DND-41 (cell line): ENCODE results near the gene HPS1.

Experiments used
- ATAC-seq: fragments of 200-7000 bp; cut with Tn5 transposase; 3 replicates; pipeline ENCODE4 v1.9.1; 2021; ENCODE audit warnings: low read depth; ENCODE audit not compliant: insufficient read depth
- DNase-seq: peaks from one replicate; pipeline ENCODE4 v3.0.0-alpha.2; 2020
- H2AFZ ChIP-seq: 2 replicates; pipeline ENCODE4 v1.6.0; 2012; ENCODE audit warnings: low read depth, low read length
- H3K27ac ChIP-seq: 2 replicates; pipeline ENCODE4 v1.5.1; 2012; ENCODE audit warnings: low read length, inconsistent platforms
- H3K27me3 ChIP-seq: fragments of 200-600 bp; sonication (generic); 2 replicates; pipeline ENCODE4 v1.6.0; 2012; ENCODE audit warnings: low read length, mild to moderate bottlenecking, inconsistent platforms; ENCODE audit not compliant: insufficient read depth, poor library complexity
- H3K36me3 ChIP-seq: 2 replicates; pipeline ENCODE4 v1.5.1; 2012; ENCODE audit warnings: low read length, inconsistent platforms; ENCODE audit not compliant: insufficient read depth
- H3K4me1 ChIP-seq: 2 replicates; pipeline ENCODE4 v1.5.1; 2012; ENCODE audit warnings: mild to moderate bottlenecking, low read length; ENCODE audit not compliant: insufficient read depth
- H3K4me2 ChIP-seq: 2 replicates; pipeline ENCODE4 v1.6.0; 2012; ENCODE audit warnings: mild to moderate bottlenecking, moderate library complexity, low read length, inconsistent platforms; ENCODE audit not compliant: insufficient read depth
- H3K4me3 ChIP-seq, 2 experiments: fragments of 200-600 bp in 1 of 2; shearing (Covaris generic) in 1 of 2; 2 replicates each; pipeline ENCODE4 v1.5.1; 2012 to 2016; ENCODE audit warnings: inconsistent platforms in 2 of 2, low read length in 2 of 2, mild to moderate bottlenecking in 2 of 2, low read depth in 1 of 2, moderate library complexity in 1 of 2
- H3K79me2 ChIP-seq: 2 replicates; pipeline ENCODE4 v1.6.0; 2012; ENCODE audit warnings: low read length, inconsistent platforms; ENCODE audit not compliant: insufficient read depth
- H3K9ac ChIP-seq: 2 replicates; pipeline ENCODE4 v1.6.0; 2012; ENCODE audit warnings: low read depth, mild to moderate bottlenecking, inconsistent platforms, low read length, moderate library complexity
- H3K9me3 ChIP-seq: 2 replicates; pipeline ENCODE4 v1.5.1; 2012; ENCODE audit warnings: low read length, moderate library complexity, mild to moderate bottlenecking, inconsistent platforms; ENCODE audit not compliant: insufficient read depth, severe bottlenecking
- H4K20me1 ChIP-seq: 2 replicates; pipeline ENCODE4 v1.6.0; 2012; ENCODE audit warnings: low read length; ENCODE audit not compliant: insufficient read depth
- EZH2 ChIP-seq: IDR thresholded peaks from 3 replicates; pipeline ENCODE4 v1.6.1; 2012; ENCODE audit warnings: borderline replicate concordance, low read depth, mild to moderate bottlenecking, moderate library complexity, low read length, inconsistent platforms; ENCODE audit not compliant: severe bottlenecking
- TF ChIP-seq, protein P1 (sequence below): IDR thresholded peaks from 2 replicates; pipeline ENCODE4 v1.5.1; 2012; ENCODE audit warnings: borderline replicate concordance, low read length, moderate library complexity, mild to moderate bottlenecking; ENCODE audit not compliant: poor library complexity, severe bottlenecking; ENCODE audit errors: extremely low read depth

HPS1 gene

GRCh38 chr10:98488669-98489430, 42.1 kb upstream of the HPS1 start:
- Histone ChIP-seq H3K79me2 (no peaks in the 10 kb centered on the region), H3K36me3 (no peaks in the 10 kb centered on the region), H2AFZ (no peak overlapping the region), H3K4me1 (no peaks in the 10 kb centered on the region), H3K4me2 (no peak overlapping the region), H3K27ac (no peak overlapping the region), H3K9me3 (no peaks in the 10 kb centered on the region), H3K9ac (no peak overlapping the region), H3K27me3 (no peaks in the 10 kb centered on the region), H3K4me3 (no peak overlapping the region), H4K20me1 (no peaks in the 10 kb centered on the region)
- ATAC-seq, result no peak
- no peak for DNase-seq
- TF ChIP-seq, protein P1, sequence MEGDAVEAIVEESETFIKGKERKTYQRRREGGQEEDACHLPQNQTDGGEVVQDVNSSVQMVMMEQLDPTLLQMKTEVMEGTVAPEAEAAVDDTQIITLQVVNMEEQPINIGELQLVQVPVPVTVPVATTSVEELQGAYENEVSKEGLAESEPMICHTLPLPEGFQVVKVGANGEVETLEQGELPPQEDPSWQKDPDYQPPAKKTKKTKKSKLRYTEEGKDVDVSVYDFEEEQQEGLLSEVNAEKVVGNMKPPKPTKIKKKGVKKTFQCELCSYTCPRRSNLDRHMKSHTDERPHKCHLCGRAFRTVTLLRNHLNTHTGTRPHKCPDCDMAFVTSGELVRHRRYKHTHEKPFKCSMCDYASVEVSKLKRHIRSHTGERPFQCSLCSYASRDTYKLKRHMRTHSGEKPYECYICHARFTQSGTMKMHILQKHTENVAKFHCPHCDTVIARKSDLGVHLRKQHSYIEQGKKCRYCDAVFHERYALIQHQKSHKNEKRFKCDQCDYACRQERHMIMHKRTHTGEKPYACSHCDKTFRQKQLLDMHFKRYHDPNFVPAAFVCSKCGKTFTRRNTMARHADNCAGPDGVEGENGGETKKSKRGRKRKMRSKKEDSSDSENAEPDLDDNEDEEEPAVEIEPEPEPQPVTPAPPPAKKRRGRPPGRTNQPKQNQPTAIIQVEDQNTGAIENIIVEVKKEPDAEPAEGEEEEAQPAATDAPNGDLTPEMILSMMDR, result no peak
- no peak for TF ChIP-seq EZH2

DNA sequence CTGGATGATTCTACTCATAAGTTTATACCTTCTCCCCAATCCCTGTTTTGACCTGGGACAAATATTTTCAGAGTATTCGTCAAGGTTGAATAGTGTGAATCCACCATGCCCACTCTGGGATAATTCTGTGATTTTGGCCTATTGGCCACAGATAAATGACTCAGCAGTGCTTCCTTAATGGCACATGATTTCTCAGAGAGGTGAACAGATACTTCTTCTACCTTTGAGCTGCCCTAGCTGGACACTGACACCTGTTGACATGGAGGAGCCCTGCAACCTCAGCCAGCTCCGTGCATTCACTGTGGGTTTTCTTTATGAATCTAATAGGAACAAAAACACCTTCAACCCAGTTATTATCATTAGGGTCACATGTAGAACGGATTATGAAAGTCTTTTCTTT, 40.9 kb upstream of the HPS1 start:
- Histone ChIP-seq H3K27me3 (no peaks in the 10 kb centered on the region), H3K4me1 (no peaks in the 10 kb centered on the region), H3K79me2 (no peaks in the 10 kb centered on the region), H3K9ac (no peak overlapping the region), H2AFZ (no peak overlapping the region), H4K20me1 (no peaks in the 10 kb centered on the region), H3K4me3 (no peak overlapping the region), H3K9me3 (no peaks in the 10 kb centered on the region), H3K36me3 (no peaks in the 10 kb centered on the region), H3K27ac (no peak overlapping the region), H3K4me2 (no peak overlapping the region)
- DNase-seq, result no peak
- no peak for ATAC-seq
- TF ChIP-seq EZH2, result no peak

DNA sequence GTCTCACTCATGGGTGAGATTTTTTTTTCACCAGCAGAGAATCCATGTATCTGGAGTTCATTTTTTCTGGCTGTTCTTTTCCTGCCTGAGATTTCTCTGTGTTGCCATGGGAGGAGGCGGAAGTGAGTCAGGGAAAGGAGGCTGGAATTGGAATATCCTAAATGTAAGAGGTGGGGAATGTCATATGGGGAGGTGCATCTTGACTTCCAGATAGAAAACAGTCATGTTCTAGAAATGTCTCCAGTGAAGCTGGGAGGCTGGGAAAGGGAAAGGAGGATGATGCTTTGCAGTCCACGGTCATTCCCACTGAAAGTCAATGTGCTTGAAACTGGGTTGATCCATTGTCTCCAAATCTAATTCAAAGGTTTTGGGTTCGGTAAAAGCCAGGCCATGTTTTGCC, 39.7 kb upstream of the HPS1 start:
- Histone ChIP-seq H3K36me3 (no peaks in the 10 kb centered on the region), H3K4me1 (no peaks in the 10 kb centered on the region), H4K20me1 (no peaks in the 10 kb centered on the region), H2AFZ (no peak overlapping the region), H3K27me3 (no peaks in the 10 kb centered on the region), H3K9ac (no peak overlapping the region), H3K9me3 (no peaks in the 10 kb centered on the region), H3K27ac (no peak overlapping the region), H3K4me3 (no peak overlapping the region), H3K4me2 (no peak overlapping the region), H3K79me2 (no peaks in the 10 kb centered on the region)
- no peak for TF ChIP-seq EZH2
- TF ChIP-seq, protein P1, result no peak
- no peak for ATAC-seq
- DNase-seq, result no peak

DNA sequence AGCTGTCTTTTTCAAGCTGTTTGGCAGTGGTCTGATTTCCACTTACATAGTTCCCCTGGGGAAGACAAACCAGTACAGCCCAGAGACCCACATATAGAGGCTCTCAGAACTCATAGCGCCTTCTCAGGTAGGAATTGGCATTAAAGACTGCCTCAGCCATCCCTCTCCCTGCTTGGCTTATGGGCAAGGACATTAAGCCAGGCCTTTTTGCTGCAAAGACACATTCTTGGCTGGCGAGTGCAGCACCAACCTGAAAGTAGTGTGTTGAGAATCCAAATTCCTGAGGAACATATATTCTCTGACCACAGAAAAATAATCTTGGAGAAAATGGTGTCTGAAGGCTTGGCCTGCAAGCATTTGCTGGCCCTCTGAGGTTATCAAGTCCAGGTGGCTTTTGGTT, 39.2 kb upstream of the HPS1 start:
- Histone ChIP-seq H3K9me3 (no peaks in the 10 kb centered on the region), H3K27me3 (no peaks in the 10 kb centered on the region), H3K79me2 (no peaks in the 10 kb centered on the region), H3K27ac (no peak overlapping the region), H4K20me1 (no peaks in the 10 kb centered on the region), H3K4me2 (no peak overlapping the region), H3K4me1 (no peaks in the 10 kb centered on the region), H3K9ac (no peak overlapping the region), H3K36me3 (no peaks in the 10 kb centered on the region), H2AFZ (no peak overlapping the region), H3K4me3 (no peak overlapping the region)
- TF ChIP-seq, protein P1, result no peak
- TF ChIP-seq EZH2, result no peak
- DNase-seq, result no peak
- ATAC-seq, result no peak
